ENCODE measurements around the gene VPS8. TPM values are rescaled to one million over a fixed set of nuclear protein-coding genes. Genes with fewer than 3 reads are reported as not detected.
A peak's percentile ranks its signal among the peaks of the same experiment; 100 is the strongest.

VPS8 gene
- polyA plus RNA-seq, 2 of the 4 experiments (the other 2 are of a cell fraction), result 10.3 to 30.1 TPM

DNA sequence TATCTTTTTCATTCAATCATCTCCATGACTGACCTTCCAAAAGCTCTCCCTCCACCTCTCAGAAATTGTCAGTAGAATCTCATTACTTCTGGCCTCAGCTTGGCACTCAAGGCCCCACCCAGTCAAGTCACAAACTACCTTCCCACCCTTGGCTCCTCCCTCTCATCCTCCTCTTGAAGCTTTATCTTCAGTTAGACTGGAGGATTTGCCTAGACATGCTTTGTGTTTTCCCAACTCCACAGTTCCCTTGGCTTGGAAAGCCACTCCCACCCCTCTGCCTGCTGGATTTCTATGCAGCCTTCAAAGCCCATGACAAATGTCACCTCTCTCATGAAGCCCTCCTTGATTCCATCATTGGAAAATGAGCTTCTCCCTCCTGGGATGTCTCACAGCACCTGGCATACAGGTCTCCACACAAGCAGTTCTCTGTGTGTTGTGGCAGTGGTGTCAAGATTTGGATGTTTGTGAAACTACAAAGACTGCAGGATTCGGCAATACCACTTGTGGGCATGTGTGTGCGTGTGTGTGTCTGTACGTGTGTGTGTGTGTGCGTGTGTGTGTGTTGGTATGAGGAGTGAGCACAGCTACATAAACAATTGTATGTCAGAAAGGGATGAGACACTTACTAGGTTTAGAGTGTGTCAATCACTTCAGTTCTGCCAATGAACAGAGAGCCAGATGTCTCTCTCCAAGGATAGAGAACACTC, 45.3 kb upstream of the VPS8 start:
- ATAC-seq (0 out of 6 replicates have a peak, but pooled peaks of 1 of the 2 experiments have one; percentile 26), DNase-seq (ENCODE audit: low read depth in 1 of 2, low spot score in 1 of 2) (peak in 1 of 2 experiments; percentile 48)

DNA sequence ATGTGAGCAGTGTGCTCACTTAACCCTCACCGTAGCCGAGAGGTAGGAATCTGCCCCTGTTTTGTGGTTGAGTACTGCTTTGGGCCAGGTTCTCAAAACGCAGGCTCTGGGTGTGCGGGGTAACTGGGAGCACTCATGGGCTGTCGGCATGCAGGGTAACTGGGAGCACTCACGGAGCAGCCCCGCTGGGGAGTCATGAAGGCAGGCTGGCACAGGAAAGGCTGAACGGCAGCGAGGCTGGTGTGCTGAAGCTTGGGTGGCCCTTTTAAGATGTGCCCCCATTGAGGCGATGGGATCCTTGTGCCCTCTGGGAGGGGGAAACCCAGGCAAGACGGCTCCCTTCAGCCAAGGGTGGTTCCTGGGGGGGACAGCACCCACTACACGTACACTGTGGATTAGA, 44.6 kb upstream of the VPS8 start:
- ChIA-PET POLR2A (no interaction called here), CTCF (interaction anchor here (1.3 to 3.7 kb wide), 2 partner anchors 10 to 223 kb away, joined by 3 to 23 read pairs; no protein-coding TSS in a partner anchor)
- no peak for DNase-seq (ENCODE audit: low read depth in 1 of 2, low spot score in 1 of 2)
- Histone ChIP-seq H3K4me2 (no peak overlapping the region), H3K27ac (no peak overlapping the region), H3K4me1 (no peaks in the 10 kb centered on the region), H3K4me3 (no peak overlapping the region), H3K9me3 (no peaks in the 10 kb centered on the region)
- WGBS (ENCODE audit: missing lambda C conversion rate), result 88% methylated on average over 10 of the region's 12 CpGs
- no peak for ATAC-seq
- FAIRE-seq, result no peak
- TF ChIP-seq HOXB5 (CRISPR knock-in tag; IDR thresholded peaks at IDR 0.05), result no peak
- TF ChIP-seq CBX8 (IDR thresholded peaks at IDR 0.05), result no peak
- TF ChIP-seq KDM5A (IDR thresholded peaks at IDR 0.05), result no peak
- TF ChIP-seq, protein P1, sequence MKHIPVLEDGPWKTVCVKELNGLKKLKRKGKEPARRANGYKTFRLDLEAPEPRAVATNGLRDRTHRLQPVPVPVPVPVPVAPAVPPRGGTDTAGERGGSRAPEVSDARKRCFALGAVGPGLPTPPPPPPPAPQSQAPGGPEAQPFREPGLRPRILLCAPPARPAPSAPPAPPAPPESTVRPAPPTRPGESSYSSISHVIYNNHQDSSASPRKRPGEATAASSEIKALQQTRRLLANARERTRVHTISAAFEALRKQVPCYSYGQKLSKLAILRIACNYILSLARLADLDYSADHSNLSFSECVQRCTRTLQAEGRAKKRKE (CRISPR knock-in tag; IDR thresholded peaks at IDR 0.05; ENCODE audit: low read depth), result no peak
- TF ChIP-seq, protein P2, sequence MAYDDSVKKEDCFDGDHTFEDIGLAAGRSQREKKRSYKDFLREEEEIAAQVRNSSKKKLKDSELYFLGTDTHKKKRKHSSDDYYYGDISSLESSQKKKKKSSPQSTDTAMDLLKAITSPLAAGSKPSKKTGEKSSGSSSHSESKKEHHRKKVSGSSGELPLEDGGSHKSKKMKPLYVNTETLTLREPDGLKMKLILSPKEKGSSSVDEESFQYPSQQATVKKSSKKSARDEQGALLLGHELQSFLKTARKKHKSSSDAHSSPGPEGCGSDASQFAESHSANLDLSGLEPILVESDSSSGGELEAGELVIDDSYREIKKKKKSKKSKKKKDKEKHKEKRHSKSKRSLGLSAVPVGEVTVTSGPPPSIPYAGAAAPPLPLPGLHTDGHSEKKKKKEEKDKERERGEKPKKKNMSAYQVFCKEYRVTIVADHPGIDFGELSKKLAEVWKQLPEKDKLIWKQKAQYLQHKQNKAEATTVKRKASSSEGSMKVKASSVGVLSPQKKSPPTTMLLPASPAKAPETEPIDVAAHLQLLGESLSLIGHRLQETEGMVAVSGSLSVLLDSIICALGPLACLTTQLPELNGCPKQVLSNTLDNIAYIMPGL (CRISPR knock-in tag; IDR thresholded peaks at IDR 0.05; ENCODE audit: borderline replicate concordance), result no peak
- TF ChIP-seq EHMT2 (IDR thresholded peaks at IDR 0.05; ENCODE audit: low read depth), result no peak
- no peak for TF ChIP-seq GATA3 (IDR thresholded peaks at IDR 0.05; ENCODE audit: borderline replicate concordance)
- TF ChIP-seq EP300 (IDR thresholded peaks at IDR 0.05), result no peak
- TF ChIP-seq TP53 (CRISPR knock-in tag; IDR thresholded peaks at IDR 0.05), result no peak
- TF ChIP-seq BHLHE40 (IDR thresholded peaks at IDR 0.05; ENCODE audit: low read depth, low read length), result no peak

More for the DNA sequence above, 45.3 kb upstream of the VPS8 start:
- TF ChIP-seq ZFP36 (IDR thresholded peaks at IDR 0.05; ENCODE audit: borderline replicate concordance, partially characterized antibody), result peak; percentile 86
- TF ChIP-seq HEYL (CRISPR knock-in tag; IDR thresholded peaks at IDR 0.05), result no peak
- WGBS (ENCODE audit: missing lambda C conversion rate), result 61% methylated on average over 4 of the region's 4 CpGs
- CTCF ChIA-PET, result interaction anchor here (1.2 to 3.7 kb wide), 3 partner anchors 9 to 37 kb away, joined by 3 to 23 read pairs (median 3); no protein-coding TSS in a partner anchor
- Histone ChIP-seq H3K4me3 (no peak overlapping the region), H3K27ac (no peak overlapping the region), H3K9me3 (no peaks in the 10 kb centered on the region), H3K4me1 (no peaks in the 10 kb centered on the region), H3K4me2 (no peak overlapping the region)
- no peak for FAIRE-seq
- POLR2A ChIA-PET, result no interaction called here

DNA sequence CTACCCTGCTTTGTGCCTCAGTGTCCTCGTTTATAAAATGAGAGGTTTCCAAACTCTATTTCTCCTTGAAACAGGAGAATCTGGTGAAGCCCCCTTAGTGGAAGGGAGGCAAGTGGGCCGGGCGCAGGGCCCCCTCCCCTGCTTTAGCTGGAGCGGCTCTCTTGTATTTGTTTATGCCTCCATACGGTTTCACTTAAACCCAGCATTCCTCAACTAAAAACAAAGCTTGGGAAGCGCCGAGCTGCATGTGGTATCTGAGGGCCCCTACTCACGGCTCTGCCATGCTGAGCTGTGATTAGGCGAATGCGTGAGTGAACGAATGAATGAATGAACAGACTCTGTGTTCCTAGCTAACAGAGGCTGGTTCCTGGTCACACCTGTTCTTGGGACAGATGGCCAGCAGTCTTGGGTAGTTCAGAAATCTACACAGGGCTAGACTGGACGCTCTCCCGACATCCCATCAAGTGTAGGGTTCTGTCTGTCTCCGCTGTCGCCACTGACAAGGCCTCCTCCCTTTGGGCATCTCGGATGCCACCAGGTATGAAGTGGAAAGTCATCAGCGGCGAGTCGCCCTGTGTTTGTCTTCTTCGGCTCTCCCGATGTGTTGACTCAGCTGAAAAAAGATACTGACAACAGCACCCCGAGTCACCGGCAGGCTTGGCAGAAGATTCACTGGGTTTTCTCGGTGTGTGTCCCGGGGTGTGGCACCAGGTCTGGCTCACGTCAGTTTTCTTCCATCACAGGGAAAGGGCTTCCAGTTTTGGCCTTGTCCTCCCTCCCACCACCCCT, 42.4 kb upstream of the VPS8 start:
- no peak for TF ChIP-seq ZFP36 (IDR thresholded peaks at IDR 0.05; ENCODE audit: borderline replicate concordance, partially characterized antibody)
- TF ChIP-seq MAFK (IDR thresholded peaks at IDR 0.05; ENCODE audit: partially characterized antibody), result peak; percentile 53
- TF ChIP-seq HOXA7 (CRISPR knock-in tag; IDR thresholded peaks at IDR 0.05), result no peak
- Histone ChIP-seq H3K27ac (no peak overlapping the region), H3K9me3 (no peaks in the 10 kb centered on the region), H3K4me2 (no peak overlapping the region), H3K4me1 (no peaks in the 10 kb centered on the region), H3K4me3 (no peak overlapping the region)
- no peak for DNase-seq (ENCODE audit: low read depth in 1 of 2, low spot score in 1 of 2)
- no peak for FAIRE-seq
- POLR2A ChIA-PET, result no interaction called here
- no peak for ATAC-seq
- WGBS (ENCODE audit: missing lambda C conversion rate), result 69% methylated on average over 12 of the region's 26 CpGs
- CTCF ChIA-PET, result interaction anchor here (1.4 to 2.3 kb wide), 3 partner anchors 8 to 208 kb away, joined by 7 to 10 read pairs (median 7); partner anchors contain the start of gene EPHB3

DNA sequence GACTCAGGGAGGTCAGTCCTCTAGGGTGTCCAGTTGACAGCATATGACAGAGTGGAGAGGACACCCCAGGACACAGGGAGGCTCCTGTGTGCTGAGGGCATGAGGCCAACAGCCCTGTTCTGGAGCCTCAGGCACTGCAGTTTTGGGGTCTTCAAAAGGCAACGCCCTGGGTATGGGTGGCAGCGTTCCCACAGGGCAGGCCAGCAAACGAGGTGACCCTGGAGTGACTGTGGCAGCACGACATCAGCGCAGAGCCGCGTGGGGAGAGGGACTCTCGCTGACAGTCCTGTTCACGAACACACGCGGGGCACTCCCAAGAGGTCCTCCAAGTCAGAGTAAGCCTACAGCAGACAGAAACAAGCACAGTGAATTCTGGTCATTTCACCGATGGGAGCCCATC, 41.4 kb upstream of the VPS8 start:
- CTCF ChIA-PET, result interaction anchor here (1.3 kb wide), 1 partner anchor 26 kb away, joined by 6 read pairs; no protein-coding TSS in a partner anchor
- TF ChIP-seq FOSL2 (IDR thresholded peaks at IDR 0.05) (no peak), FOSL2 (CRISPR knock-in tag; IDR thresholded peaks at IDR 0.05) (no peak), HEYL (CRISPR knock-in tag; IDR thresholded peaks at IDR 0.05) (no peak), ZSCAN20 (CRISPR knock-in tag; IDR thresholded peaks at IDR 0.05) (no peak)
- TF ChIP-seq, protein P3, sequence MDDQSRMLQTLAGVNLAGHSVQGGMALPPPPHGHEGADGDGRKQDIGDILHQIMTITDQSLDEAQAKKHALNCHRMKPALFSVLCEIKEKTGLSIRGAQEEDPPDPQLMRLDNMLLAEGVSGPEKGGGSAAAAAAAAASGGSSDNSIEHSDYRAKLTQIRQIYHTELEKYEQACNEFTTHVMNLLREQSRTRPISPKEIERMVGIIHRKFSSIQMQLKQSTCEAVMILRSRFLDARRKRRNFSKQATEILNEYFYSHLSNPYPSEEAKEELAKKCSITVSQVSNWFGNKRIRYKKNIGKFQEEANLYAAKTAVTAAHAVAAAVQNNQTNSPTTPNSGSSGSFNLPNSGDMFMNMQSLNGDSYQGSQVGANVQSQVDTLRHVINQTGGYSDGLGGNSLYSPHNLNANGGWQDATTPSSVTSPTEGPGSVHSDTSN (IDR thresholded peaks at IDR 0.05), result no peak

More for the DNA sequence above, 41.4 kb upstream of the VPS8 start:
- POLR2A ChIA-PET, result no interaction called here
- WGBS (ENCODE audit: missing lambda C conversion rate), result 68% methylated on average over 4 of the region's 12 CpGs
- Histone ChIP-seq H3K4me1 (no peaks in the 10 kb centered on the region), H3K4me3 (no peak overlapping the region), H3K4me2 (no peak overlapping the region), H3K9me3 (no peaks in the 10 kb centered on the region), H3K27ac (no peak overlapping the region)
- no peak for DNase-seq (ENCODE audit: low read depth in 1 of 2, low spot score in 1 of 2)
- FAIRE-seq, result no peak
- ATAC-seq, result no peak

Data from A549 (cell line).